ENCODE results near the gene CDK1.
"Not testable (repeated sequence)": the region's sequence is repeated elsewhere in the genome, so short reads cannot be mapped to it uniquely, and the experiment has no call there.

Gene CDK1

GRCh38 chr10:60817398-60817805 is 39.1 kb downstream of the CDK1 start:
- DNase-seq: no peak

- DNase-seq: no peak
Observed at GRCh38 chr10:60818134-60818770, 40.0 kb downstream of the CDK1 start.

GRCh38 chr10:60819271-60819670 is 41.0 kb downstream of the CDK1 start:
- DNase-seq: no peak

GRCh38 chr10:60820093-60820754 is 41.9 kb downstream of the CDK1 start:
- DNase-seq: no peak

GRCh38 chr10:60821656-60822055 is 43.4 kb downstream of the CDK1 start:
- DNase-seq: no peak

GRCh38 chr10:60822809-60823208 is 44.5 kb downstream of the CDK1 start:
- no peak for DNase-seq

- DNase-seq: no peak
Observed at GRCh38 chr10:60823324-60823723, 45.0 kb downstream of the CDK1 start.

- DNase-seq: no peak
Observed at GRCh38 chr10:60825520-60825919, 47.2 kb downstream of the CDK1 start.

GRCh38 chr10:60827791-60828488 is 49.7 kb downstream of the CDK1 start:
- no peak for DNase-seq

- DNase-seq: no peak
Observed at GRCh38 chr10:60828489-60828852, 50.2 kb downstream of the CDK1 start.

GRCh38 chr10:60832136-60832535 is 53.9 kb downstream of the CDK1 start:
- DNase-seq: not testable (repeated sequence)

GRCh38 chr10:60834401-60834800 is 56.1 kb downstream of the CDK1 start:
- no peak for DNase-seq

- no peak for DNase-seq
Observed at GRCh38 chr10:60835049-60835448, 56.8 kb downstream of the CDK1 start.

- DNase-seq: not testable (repeated sequence)
Observed at GRCh38 chr10:60841227-60841626, 62.9 kb downstream of the CDK1 start.

GRCh38 chr10:60842694-60843093 is 64.4 kb downstream of the CDK1 start:
- no peak for DNase-seq
